Neuron (in vitro differentiated cells): Measurements from ENCODE around the gene KLF6.

Experiments
- H2AFZ ChIP-seq: one replicate; pipeline ENCODE4 v1.6.1; 2013; ENCODE audit warnings: low read depth, mild to moderate bottlenecking, inconsistent platforms, low read length, moderate library complexity
- H3K27me3 ChIP-seq: one replicate; pipeline ENCODE4 v1.6.1; 2013; ENCODE audit warnings: low read length; ENCODE audit not compliant: insufficient read depth
- H3K36me3 ChIP-seq: one replicate; pipeline ENCODE4 v1.6.1; 2013; ENCODE audit warnings: low read length; ENCODE audit not compliant: insufficient read depth
- H3K4me1 ChIP-seq: one replicate; pipeline ENCODE4 v1.6.1; 2013; ENCODE audit warnings: low read length; ENCODE audit not compliant: insufficient read depth
- H3K4me3 ChIP-seq: 2 replicates; pipeline ENCODE4 v1.5.1; 2013; ENCODE audit warnings: mild to moderate bottlenecking, low read length, moderate library complexity
- H3K9me3 ChIP-seq: one replicate; pipeline ENCODE4 v1.6.1; 2013; ENCODE audit warnings: low read length

The KLF6 gene

GRCh38 chr10:3772361-3773171 is 12.4 kb downstream of the KLF6 start:
- Histone ChIP-seq H3K27me3 (no peaks in the 10 kb centered on the region), H3K36me3 (peaks cover 14% of the 10 kb centered on the region), H3K4me3 (no peak overlapping the region), H2AFZ (no peak overlapping the region), H3K4me1 (no peaks in the 10 kb centered on the region), H3K9me3 (no peaks in the 10 kb centered on the region)

GRCh38 chr10:3770611-3771110 is 14.3 kb downstream of the KLF6 start:
- H3K27me3 ChIP-seq: no peaks in the 10 kb centered on the region
- no peaks in the 10 kb centered on the region for H3K4me1 ChIP-seq
- H2AFZ ChIP-seq: no peak overlapping the region
- H3K4me3 ChIP-seq: no peak overlapping the region
- no peaks in the 10 kb centered on the region for H3K9me3 ChIP-seq
- H3K36me3 ChIP-seq: no peaks in the 10 kb centered on the region

GRCh38 chr10:3769556-3769955 is 15.5 kb downstream of the KLF6 start:
- Histone ChIP-seq H2AFZ (no peak overlapping the region), H3K9me3 (no peaks in the 10 kb centered on the region), H3K4me1 (no peaks in the 10 kb centered on the region), H3K27me3 (no peaks in the 10 kb centered on the region), H3K36me3 (no peaks in the 10 kb centered on the region), H3K4me3 (no peak overlapping the region)

- Histone ChIP-seq H2AFZ (no peak overlapping the region), H3K27me3 (no peaks in the 10 kb centered on the region), H3K4me1 (peaks cover 10% of the 10 kb centered on the region), H3K36me3 (no peaks in the 10 kb centered on the region), H3K9me3 (no peaks in the 10 kb centered on the region), H3K4me3 (no peak overlapping the region)
Observed at GRCh38 chr10:3766046-3766756, 18.8 kb downstream of the KLF6 start.

GRCh38 chr10:3765146-3765545 is 19.9 kb downstream of the KLF6 start:
- H2AFZ ChIP-seq: no peak overlapping the region
- H3K4me3 ChIP-seq: no peak overlapping the region
- no peaks in the 10 kb centered on the region for H3K9me3 ChIP-seq
- peaks cover 17% of the 10 kb centered on the region for H3K4me1 ChIP-seq
- H3K36me3 ChIP-seq: no peaks in the 10 kb centered on the region
- H3K27me3 ChIP-seq: no peaks in the 10 kb centered on the region

GRCh38 chr10:3764626-3765112 is 20.3 kb downstream of the KLF6 start:
- Histone ChIP-seq H3K36me3 (no peaks in the 10 kb centered on the region), H3K9me3 (no peaks in the 10 kb centered on the region), H2AFZ (no peak overlapping the region), H3K4me1 (peaks cover 17% of the 10 kb centered on the region), H3K27me3 (no peaks in the 10 kb centered on the region), H3K4me3 (no peak overlapping the region)

- H3K27me3 ChIP-seq: no peaks in the 10 kb centered on the region
- no peak overlapping the region for H3K4me3 ChIP-seq
- no peak overlapping the region for H2AFZ ChIP-seq
- no peaks in the 10 kb centered on the region for H3K36me3 ChIP-seq
- H3K4me1 ChIP-seq: peaks cover 17% of the 10 kb centered on the region
- no peaks in the 10 kb centered on the region for H3K9me3 ChIP-seq
Observed at GRCh38 chr10:3763852-3764625, 21.0 kb downstream of the KLF6 start.

GRCh38 chr10:3763035-3763456 is 22.0 kb downstream of the KLF6 start:
- Histone ChIP-seq H3K27me3 (no peaks in the 10 kb centered on the region), H3K4me1 (peaks cover 17% of the 10 kb centered on the region)

GRCh38 chr10:3762309-3762708 is 22.7 kb downstream of the KLF6 start:
- Histone ChIP-seq H2AFZ (no peak overlapping the region), H3K4me1 (peaks cover 17% of the 10 kb centered on the region), H3K4me3 (no peak overlapping the region), H3K9me3 (no peaks in the 10 kb centered on the region), H3K27me3 (no peaks in the 10 kb centered on the region), H3K36me3 (no peaks in the 10 kb centered on the region)

More at GRCh38 chr10:3763035-3763456, 22.0 kb downstream of the KLF6 start:
- H3K4me3 ChIP-seq: no peak overlapping the region
- H3K9me3 ChIP-seq: no peaks in the 10 kb centered on the region
- H2AFZ ChIP-seq: no peak overlapping the region
- no peaks in the 10 kb centered on the region for H3K36me3 ChIP-seq

- Histone ChIP-seq H3K4me3 (no peak overlapping the region), H3K4me1 (peaks cover 17% of the 10 kb centered on the region), H2AFZ (no peak overlapping the region), H3K27me3 (no peaks in the 10 kb centered on the region), H3K9me3 (no peaks in the 10 kb centered on the region), H3K36me3 (no peaks in the 10 kb centered on the region)
Observed at GRCh38 chr10:3761904-3762303, 23.1 kb downstream of the KLF6 start.

- Histone ChIP-seq H3K9me3 (no peaks in the 10 kb centered on the region), H3K27me3 (no peaks in the 10 kb centered on the region), H2AFZ (no peak overlapping the region), H3K36me3 (no peaks in the 10 kb centered on the region), H3K4me1 (peaks cover 17% of the 10 kb centered on the region), H3K4me3 (no peak overlapping the region)
Observed at GRCh38 chr10:3761021-3761686, 23.9 kb downstream of the KLF6 start.

GRCh38 chr10:3760083-3760482 is 24.9 kb downstream of the KLF6 start:
- Histone ChIP-seq H3K36me3 (no peaks in the 10 kb centered on the region), H2AFZ (no peak overlapping the region), H3K4me3 (no peak overlapping the region), H3K9me3 (no peaks in the 10 kb centered on the region), H3K27me3 (no peaks in the 10 kb centered on the region), H3K4me1 (peaks cover 17% of the 10 kb centered on the region)
